Measurements from ENCODE around the gene PLAC9.
"Not testable (repeated sequence)": the region's sequence is repeated elsewhere in the genome, so short reads cannot be mapped to it uniquely, and the experiment has no call there.

PLAC9 gene

GRCh38 chr10:80132299-80133139, at the start of gene PLAC9:
Gene PLAC9, plus strand, starts transcription at chr10:80132730. Its CDS starts 33 bp downstream, at chr10:80132763.
- no peaks in the 10 kb centered on the region for H3K9me3 ChIP-seq (ENCODE audit: control insufficient read depth, low read depth, low read length)
- H3K27me3 ChIP-seq (ENCODE audit: control insufficient read depth, insufficient read depth, low read length): peaks cover 32% of the 10 kb centered on the region
- no peak within 1 kb of the TSS for H3K27ac ChIP-seq (ENCODE audit: low read length)
- peaks cover 10% of the 10 kb centered on the region for H3K4me1 ChIP-seq (ENCODE audit: control insufficient read depth, low read depth, low read length)
- peak within 1 kb of the TSS; percentile 68 for H3K4me3 ChIP-seq (ENCODE audit: low read length)
- H3K9ac ChIP-seq (ENCODE audit: low read length): peak within 1 kb of the TSS; percentile 56
- H3K36me3 ChIP-seq (ENCODE audit: control insufficient read depth, low read depth, low read length): no peaks in the 10 kb centered on the region

- no peaks in the 10 kb centered on the region for H3K36me3 ChIP-seq (ENCODE audit: control insufficient read depth, low read depth, low read length)
- H3K9ac ChIP-seq (ENCODE audit: low read length): no peak overlapping the region
- H3K9me3 ChIP-seq (ENCODE audit: control insufficient read depth, low read depth, low read length): no peaks in the 10 kb centered on the region
- H3K27me3 ChIP-seq (ENCODE audit: control insufficient read depth, insufficient read depth, low read length): no peaks in the 10 kb centered on the region
- no peak overlapping the region for H3K4me3 ChIP-seq (ENCODE audit: low read length)
- H3K4me1 ChIP-seq (ENCODE audit: control insufficient read depth, low read depth, low read length): no peaks in the 10 kb centered on the region
- H3K27ac ChIP-seq (ENCODE audit: low read length): no peak overlapping the region
Observed at GRCh38 chr10:80090121-80090520, 42.4 kb upstream of the PLAC9 start.

GRCh38 chr10:80094231-80094630, 38.3 kb upstream of the PLAC9 start:
- no peaks in the 10 kb centered on the region for H3K27me3 ChIP-seq (ENCODE audit: control insufficient read depth, insufficient read depth, low read length)
- no peaks in the 10 kb centered on the region for H3K9me3 ChIP-seq (ENCODE audit: control insufficient read depth, low read depth, low read length)
- H3K4me3 ChIP-seq (ENCODE audit: low read length): no peak overlapping the region
- H3K36me3 ChIP-seq (ENCODE audit: control insufficient read depth, low read depth, low read length): no peaks in the 10 kb centered on the region
- no peak overlapping the region for H3K9ac ChIP-seq (ENCODE audit: low read length)
- H3K27ac ChIP-seq (ENCODE audit: low read length): no peak overlapping the region
- no peaks in the 10 kb centered on the region for H3K4me1 ChIP-seq (ENCODE audit: control insufficient read depth, low read depth, low read length)

GRCh38 chr10:80098272-80098671, 34.3 kb upstream of the PLAC9 start:
- not testable (repeated sequence) for H3K27me3 ChIP-seq (ENCODE audit: control insufficient read depth, insufficient read depth, low read length); H3K36me3 ChIP-seq (ENCODE audit: control insufficient read depth, low read depth, low read length); H3K9me3 ChIP-seq (ENCODE audit: control insufficient read depth, low read depth, low read length); H3K4me1 ChIP-seq (ENCODE audit: control insufficient read depth, low read depth, low read length); H3K27ac ChIP-seq (ENCODE audit: low read length); H3K4me3 ChIP-seq (ENCODE audit: low read length); H3K9ac ChIP-seq (ENCODE audit: low read length)

- not testable (repeated sequence) for H3K4me1 ChIP-seq (ENCODE audit: control insufficient read depth, low read depth, low read length); H3K27ac ChIP-seq (ENCODE audit: low read length); H3K27me3 ChIP-seq (ENCODE audit: control insufficient read depth, insufficient read depth, low read length); H3K36me3 ChIP-seq (ENCODE audit: control insufficient read depth, low read depth, low read length); H3K4me3 ChIP-seq (ENCODE audit: low read length); H3K9me3 ChIP-seq (ENCODE audit: control insufficient read depth, low read depth, low read length); H3K9ac ChIP-seq (ENCODE audit: low read length)
Observed at GRCh38 chr10:80099295-80099694, 33.2 kb upstream of the PLAC9 start.

- H3K27ac ChIP-seq (ENCODE audit: low read length): no peak overlapping the region
- peaks cover 9% of the 10 kb centered on the region for H3K4me1 ChIP-seq (ENCODE audit: control insufficient read depth, low read depth, low read length)
- no peak overlapping the region for H3K9ac ChIP-seq (ENCODE audit: low read length)
- H3K9me3 ChIP-seq (ENCODE audit: control insufficient read depth, low read depth, low read length): no peaks in the 10 kb centered on the region
- no peaks in the 10 kb centered on the region for H3K27me3 ChIP-seq (ENCODE audit: control insufficient read depth, insufficient read depth, low read length)
- H3K4me3 ChIP-seq (ENCODE audit: low read length): no peak overlapping the region
- H3K36me3 ChIP-seq (ENCODE audit: control insufficient read depth, low read depth, low read length): no peaks in the 10 kb centered on the region
Observed at GRCh38 chr10:80100116-80100515, 32.4 kb upstream of the PLAC9 start.

GRCh38 chr10:80100861-80101695, 31.5 kb upstream of the PLAC9 start:
- no peak overlapping the region for H3K9ac ChIP-seq (ENCODE audit: low read length)
- H3K4me1 ChIP-seq (ENCODE audit: control insufficient read depth, low read depth, low read length): peaks cover 15% of the 10 kb centered on the region
- no peaks in the 10 kb centered on the region for H3K36me3 ChIP-seq (ENCODE audit: control insufficient read depth, low read depth, low read length)
- no peak overlapping the region for H3K27ac ChIP-seq (ENCODE audit: low read length)
- no peaks in the 10 kb centered on the region for H3K27me3 ChIP-seq (ENCODE audit: control insufficient read depth, insufficient read depth, low read length)
- no peaks in the 10 kb centered on the region for H3K9me3 ChIP-seq (ENCODE audit: control insufficient read depth, low read depth, low read length)
- H3K4me3 ChIP-seq (ENCODE audit: low read length): no peak overlapping the region

- H3K9me3 ChIP-seq (ENCODE audit: control insufficient read depth, low read depth, low read length): peaks cover 9% of the 10 kb centered on the region
- H3K27ac ChIP-seq (ENCODE audit: low read length): no peak overlapping the region
- H3K36me3 ChIP-seq (ENCODE audit: control insufficient read depth, low read depth, low read length): no peaks in the 10 kb centered on the region
- no peak overlapping the region for H3K4me3 ChIP-seq (ENCODE audit: low read length)
- peaks cover 23% of the 10 kb centered on the region for H3K4me1 ChIP-seq (ENCODE audit: control insufficient read depth, low read depth, low read length)
- H3K9ac ChIP-seq (ENCODE audit: low read length): no peak overlapping the region
- no peaks in the 10 kb centered on the region for H3K27me3 ChIP-seq (ENCODE audit: control insufficient read depth, insufficient read depth, low read length)
Observed at GRCh38 chr10:80104066-80104926, 28.2 kb upstream of the PLAC9 start.

- Histone ChIP-seq H3K4me1 (ENCODE audit: control insufficient read depth, low read depth, low read length) (peaks cover 18% of the 10 kb centered on the region), H3K27ac (ENCODE audit: low read length) (no peak overlapping the region), H3K9me3 (ENCODE audit: control insufficient read depth, low read depth, low read length) (peaks cover 13% of the 10 kb centered on the region), H3K4me3 (ENCODE audit: low read length) (no peak overlapping the region), H3K27me3 (ENCODE audit: control insufficient read depth, insufficient read depth, low read length) (no peaks in the 10 kb centered on the region), H3K9ac (ENCODE audit: low read length) (no peak overlapping the region), H3K36me3 (ENCODE audit: control insufficient read depth, low read depth, low read length) (no peaks in the 10 kb centered on the region)
Observed at GRCh38 chr10:80108576-80109239, 23.8 kb upstream of the PLAC9 start.

GRCh38 chr10:80110986-80111385, 21.5 kb upstream of the PLAC9 start:
- Histone ChIP-seq H3K36me3 (ENCODE audit: control insufficient read depth, low read depth, low read length) (no peaks in the 10 kb centered on the region), H3K9me3 (ENCODE audit: control insufficient read depth, low read depth, low read length) (peaks cover 13% of the 10 kb centered on the region), H3K27me3 (ENCODE audit: control insufficient read depth, insufficient read depth, low read length) (no peaks in the 10 kb centered on the region), H3K4me1 (ENCODE audit: control insufficient read depth, low read depth, low read length) (peaks cover 8% of the 10 kb centered on the region), H3K27ac (ENCODE audit: low read length) (no peak overlapping the region), H3K4me3 (ENCODE audit: low read length) (no peak overlapping the region), H3K9ac (ENCODE audit: low read length) (no peak overlapping the region)

GRCh38 chr10:80118669-80119068, 13.9 kb upstream of the PLAC9 start:
- H3K9me3 ChIP-seq (ENCODE audit: control insufficient read depth, low read depth, low read length): no peaks in the 10 kb centered on the region
- no peaks in the 10 kb centered on the region for H3K4me1 ChIP-seq (ENCODE audit: control insufficient read depth, low read depth, low read length)
- no peak overlapping the region for H3K27ac ChIP-seq (ENCODE audit: low read length)
- no peaks in the 10 kb centered on the region for H3K27me3 ChIP-seq (ENCODE audit: control insufficient read depth, insufficient read depth, low read length)
- no peak overlapping the region for H3K9ac ChIP-seq (ENCODE audit: low read length)
- no peaks in the 10 kb centered on the region for H3K36me3 ChIP-seq (ENCODE audit: control insufficient read depth, low read depth, low read length)
- no peak overlapping the region for H3K4me3 ChIP-seq (ENCODE audit: low read length)
